Fibroblast of upper back skin (primary cell): ENCODE results near the gene CPHXL2.

ENCODE experiments used
- DNase-seq: peaks from one replicate; pipeline ENCODE4 v3.0.0-alpha.2; 2013

The CPHXL2 gene

GRCh38 chr16:75640598-75640997 lies 36.2 kb downstream of the CPHXL2 start:
- no peak for DNase-seq

- DNase-seq: no peak
Observed at GRCh38 chr16:75635036-75635435, 41.8 kb downstream of the CPHXL2 start.

GRCh38 chr16:75632857-75633256 lies 44.0 kb downstream of the CPHXL2 start:
- no peak for DNase-seq

GRCh38 chr16:75630052-75630451 lies 46.8 kb downstream of the CPHXL2 start:
- no peak for DNase-seq

GRCh38 chr16:75629132-75629531 lies 47.7 kb downstream of the CPHXL2 start:
- no peak for DNase-seq

- no peak for DNase-seq
Observed at GRCh38 chr16:75628351-75628750, 48.5 kb downstream of the CPHXL2 start.

- DNase-seq: no peak
Observed at GRCh38 chr16:75627851-75628250, 49.0 kb downstream of the CPHXL2 start.

- no peak for DNase-seq
Observed at GRCh38 chr16:75626806-75627205, 50.0 kb downstream of the CPHXL2 start.

GRCh38 chr16:75624921-75625334 lies 51.9 kb downstream of the CPHXL2 start:
- DNase-seq: peak; percentile 28

GRCh38 chr16:75622761-75623605 lies 53.8 kb downstream of the CPHXL2 start, which contains the start of gene ADAT1:
ADAT1 (minus strand) TSS chr16:75623281; CDS start chr16:75620799, 2,482 bp downstream.
- peak; percentile 98 for DNase-seq

GRCh38 chr16:75621170-75621477 lies 55.7 kb downstream of the CPHXL2 start:
- DNase-seq: peak; percentile 37

GRCh38 chr16:75620326-75621169 lies 56.3 kb downstream of the CPHXL2 start:
- no peak for DNase-seq

- no peak for DNase-seq
Observed at GRCh38 chr16:75618780-75619179, 58.0 kb downstream of the CPHXL2 start.

- DNase-seq: no peak
Observed at GRCh38 chr16:75617121-75617520, 59.7 kb downstream of the CPHXL2 start.

GRCh38 chr16:75616521-75617010 lies 60.2 kb downstream of the CPHXL2 start:
- no peak for DNase-seq

GRCh38 chr16:75615619-75616018 lies 61.2 kb downstream of the CPHXL2 start:
- DNase-seq: no peak

GRCh38 chr16:75614066-75614897 lies 62.5 kb downstream of the CPHXL2 start:
- DNase-seq: peak; percentile 74
